Inferior parietal cortex (tissue), 1 donor: ENCODE results near the gene NDOR1.
A peak's percentile ranks its signal among the peaks of the same experiment; 100 is the strongest.
"Not testable (repeated sequence)": the region's sequence is repeated elsewhere in the genome, so short reads cannot be mapped to it uniquely, and the experiment has no call there.

ENCODE experiments used
- DNase-seq: peaks from one replicate; pipeline ENCODE4 v3.0.0-alpha.2; 2016; ENCODE audit errors: extremely low spot score

The NDOR1 gene

GRCh38 chr9:137231372-137232039, 26.0 kb downstream of the NDOR1 start:
- DNase-seq = no peak

DNA sequence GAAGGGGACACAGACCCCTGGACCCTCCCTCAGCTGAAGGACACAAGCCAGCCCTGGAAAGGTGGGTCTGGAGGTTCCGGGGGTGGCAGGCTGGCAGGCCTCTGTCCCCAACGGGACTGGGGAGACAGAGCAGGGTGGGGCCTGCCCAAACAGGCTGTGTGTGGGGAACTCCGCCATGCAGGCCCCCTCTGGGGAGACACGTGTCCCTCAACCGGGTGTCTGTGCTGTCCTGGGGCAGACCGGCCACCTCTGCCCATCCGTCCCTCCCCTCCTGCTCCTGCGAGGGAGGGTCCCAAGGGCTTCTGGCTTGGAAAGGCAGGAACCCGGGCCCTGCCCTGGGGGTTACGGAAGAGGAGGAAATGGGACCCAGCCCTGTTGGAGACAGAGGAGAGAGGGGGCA, 26.6 kb downstream of the NDOR1 start:
- no peak for DNase-seq

DNA sequence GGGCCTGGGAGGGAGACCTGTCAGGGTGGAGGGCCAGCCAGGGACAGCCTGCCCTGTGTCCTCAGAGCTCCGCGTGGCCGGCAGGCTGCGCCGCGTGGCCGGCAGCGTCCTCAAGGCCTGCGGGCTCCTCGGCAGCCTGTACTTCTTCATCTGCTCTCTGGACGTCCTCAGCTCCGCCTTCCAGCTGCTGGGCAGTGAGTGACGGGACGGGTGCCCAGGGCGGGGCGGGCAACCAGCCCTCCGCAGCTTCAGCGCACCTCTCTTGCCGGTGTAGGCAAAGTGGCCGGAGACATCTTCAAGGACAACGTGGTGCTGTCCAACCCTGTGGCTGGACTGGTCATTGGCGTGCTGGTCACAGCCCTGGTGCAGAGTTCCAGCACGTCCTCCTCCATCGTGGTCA, 27.0 kb downstream of the NDOR1 start:
- DNase-seq = no peak

- no peak for DNase-seq
These were observed 27.9 kb downstream of the NDOR1 start for GRCh38 chr9:137233143-137233980.

- DNase-seq = no peak
These were observed 28.7 kb downstream of the NDOR1 start for GRCh38 chr9:137234055-137234697.

GRCh38 chr9:137234758-137235423, 29.4 kb downstream of the NDOR1 start:
- no peak for DNase-seq

GRCh38 chr9:137235424-137236237, 30.1 kb downstream of the NDOR1 start:
- DNase-seq = no peak

DNA sequence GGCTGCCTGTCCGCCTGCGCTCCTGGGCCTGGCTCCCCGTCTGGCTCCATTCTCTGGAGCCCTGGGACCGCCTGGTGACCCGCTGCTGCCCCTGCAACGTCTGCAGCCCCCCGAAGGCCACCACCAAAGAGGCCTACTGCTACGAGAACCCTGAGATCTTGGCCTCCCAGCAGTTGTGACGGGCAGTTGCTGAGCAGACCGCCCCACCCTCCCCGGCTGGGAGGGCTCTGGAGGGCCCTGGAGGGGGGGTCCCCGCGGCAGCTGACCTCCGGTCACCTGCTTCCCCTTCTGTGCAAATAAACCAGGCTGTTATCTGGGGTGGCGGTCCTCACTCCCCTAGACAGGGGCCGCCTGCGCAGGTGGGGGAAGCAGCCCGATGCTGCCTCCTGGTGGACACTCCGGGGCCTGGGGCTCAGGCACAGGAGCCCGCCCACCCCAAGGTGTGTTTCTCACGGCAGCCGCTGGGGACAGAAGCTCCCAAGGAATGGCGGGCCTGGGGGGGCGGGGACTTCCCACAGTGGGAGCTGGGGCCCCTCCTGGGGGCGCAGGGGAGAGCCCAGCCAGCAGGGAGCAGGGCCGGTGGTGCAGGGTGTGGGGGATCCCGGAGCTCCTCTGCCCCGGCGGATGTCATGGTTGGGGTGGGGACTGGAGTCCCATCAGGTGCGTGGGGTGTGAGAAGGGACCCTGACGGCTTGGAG, 30.9 kb downstream of the NDOR1 start:
- peak; percentile 73 for DNase-seq

GRCh38 chr9:137236936-137237421, 31.5 kb downstream of the NDOR1 start:
- no peak for DNase-seq

- peak; percentile 58 for DNase-seq
These were observed 32.5 kb downstream of the NDOR1 start for GRCh38 chr9:137237759-137238726.

DNA sequence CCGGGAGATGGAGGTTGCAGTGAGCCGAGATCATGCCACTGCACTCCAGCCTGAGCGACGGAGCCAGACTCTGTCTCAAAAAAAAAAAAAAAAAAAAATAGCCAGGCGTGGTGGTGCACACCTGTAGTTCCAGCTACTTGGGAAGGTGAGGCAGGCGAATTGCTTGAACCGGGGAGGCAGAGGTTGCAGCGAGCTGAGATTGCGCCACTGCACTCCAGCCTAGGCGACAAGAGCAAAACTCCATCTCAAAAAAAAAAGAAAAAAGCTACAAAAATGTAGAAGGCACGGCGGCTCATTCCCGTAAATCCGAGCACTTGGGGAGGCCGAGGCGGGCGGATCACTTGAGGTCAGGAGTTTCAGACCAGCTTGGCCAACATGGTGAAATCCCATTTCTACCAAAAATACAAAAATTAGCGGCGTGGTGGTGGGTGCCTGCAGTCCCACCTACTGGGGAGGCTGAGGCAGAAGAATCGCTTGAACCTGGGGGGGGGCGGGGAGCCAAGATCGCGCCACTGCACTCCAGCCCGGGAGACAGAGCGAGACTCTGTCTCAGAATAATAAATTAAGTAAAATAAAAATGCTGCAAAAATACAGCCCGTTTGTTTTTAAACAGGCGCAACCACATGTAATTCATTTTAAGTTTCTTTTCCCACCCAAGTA, 34.2 kb downstream of the NDOR1 start:
- not testable (repeated sequence) for DNase-seq

DNA sequence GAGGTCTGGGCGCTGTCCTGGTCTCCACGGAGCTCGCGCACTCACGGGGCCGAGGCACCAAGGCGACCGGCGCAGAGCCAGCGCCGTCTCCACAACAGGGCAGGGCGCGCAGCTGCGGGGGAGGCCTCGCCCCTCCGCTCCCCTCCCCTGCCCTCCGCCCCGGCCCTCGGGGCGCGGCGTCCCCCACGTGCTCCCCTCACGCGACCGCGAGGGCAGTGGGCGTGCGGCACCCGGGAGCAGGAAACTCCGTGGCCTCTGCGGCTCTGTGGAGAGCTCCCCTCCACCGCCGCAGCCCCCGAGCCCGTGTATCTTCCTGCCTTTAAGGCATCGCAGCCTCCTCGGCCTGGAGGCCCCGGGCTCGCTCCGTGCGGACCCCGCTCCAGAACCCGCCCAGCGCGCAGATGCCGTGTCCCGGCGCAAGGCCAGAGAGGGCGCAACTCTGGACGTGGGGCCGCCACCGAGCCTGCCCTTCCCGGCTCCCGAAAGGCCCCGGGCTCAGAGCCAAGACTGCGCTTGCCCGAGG, 34.9 kb downstream of the NDOR1 start:
- DNase-seq = peak; percentile 64

GRCh38 chr9:137240841-137241489, 35.5 kb downstream of the NDOR1 start, which contains the start of gene TUBB4B:
Gene TUBB4B, plus strand, starts transcription at chr9:137241287. Its CDS starts 74 bp downstream, at chr9:137241361.
- DNase-seq = peak; percentile 100

GRCh38 chr9:137241490-137242268, 36.2 kb downstream of the NDOR1 start:
- no peak for DNase-seq

GRCh38 chr9:137242269-137243203, 37.0 kb downstream of the NDOR1 start:
- DNase-seq = no peak

GRCh38 chr9:137243266-137243625, 37.7 kb downstream of the NDOR1 start:
- not testable (repeated sequence) for DNase-seq
